ENCODE data around the gene UGT1A3. TPM values are rescaled to one million over a fixed set of nuclear protein-coding genes. Genes with fewer than 3 reads are reported as not detected.

Gene UGT1A3
- total RNA-seq, 1 experiment from 2014 or later = not detected

GRCh38 chr2:233769260-233769659, 40.4 kb downstream of the UGT1A3 start:
- H3K27me3 ChIP-seq = no peaks in the 10 kb centered on the region
- H3K36me3 ChIP-seq = no peaks in the 10 kb centered on the region
- no peak overlapping the region for H3K4me3 ChIP-seq
- DNase-seq = no peak
- H3K9me3 ChIP-seq = no peaks in the 10 kb centered on the region

DNA sequence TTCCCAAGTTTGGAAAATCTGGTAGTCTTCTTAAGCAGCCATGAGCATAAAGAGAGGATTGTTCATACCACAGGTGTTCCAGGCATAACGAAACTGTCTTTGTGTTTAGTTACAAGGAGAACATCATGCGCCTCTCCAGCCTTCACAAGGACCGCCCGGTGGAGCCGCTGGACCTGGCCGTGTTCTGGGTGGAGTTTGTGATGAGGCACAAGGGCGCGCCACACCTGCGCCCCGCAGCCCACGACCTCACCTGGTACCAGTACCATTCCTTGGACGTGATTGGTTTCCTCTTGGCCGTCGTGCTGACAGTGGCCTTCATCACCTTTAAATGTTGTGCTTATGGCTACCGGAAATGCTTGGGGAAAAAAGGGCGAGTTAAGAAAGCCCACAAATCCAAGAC, 43.3 kb downstream of the UGT1A3 start:
- no peak for DNase-seq

GRCh38 chr2:233772583-233772982, 43.7 kb downstream of the UGT1A3 start:
- H3K4me3 ChIP-seq = no peak overlapping the region
- peaks cover 3% of the 10 kb centered on the region; the same call in 1 of the 2 replicates for H3K9me3 ChIP-seq
- DNase-seq = no peak
- no peaks in the 10 kb centered on the region for H3K36me3 ChIP-seq
- no peaks in the 10 kb centered on the region for H3K27me3 ChIP-seq

More for the DNA sequence above, 43.3 kb downstream of the UGT1A3 start:
- Histone ChIP-seq H3K4me3 (no peak overlapping the region), H3K36me3 (no peaks in the 10 kb centered on the region), H3K9me3 (peaks cover 3% of the 10 kb centered on the region; the same call in 1 of the 2 replicates), H3K27me3 (no peaks in the 10 kb centered on the region)

DNA sequence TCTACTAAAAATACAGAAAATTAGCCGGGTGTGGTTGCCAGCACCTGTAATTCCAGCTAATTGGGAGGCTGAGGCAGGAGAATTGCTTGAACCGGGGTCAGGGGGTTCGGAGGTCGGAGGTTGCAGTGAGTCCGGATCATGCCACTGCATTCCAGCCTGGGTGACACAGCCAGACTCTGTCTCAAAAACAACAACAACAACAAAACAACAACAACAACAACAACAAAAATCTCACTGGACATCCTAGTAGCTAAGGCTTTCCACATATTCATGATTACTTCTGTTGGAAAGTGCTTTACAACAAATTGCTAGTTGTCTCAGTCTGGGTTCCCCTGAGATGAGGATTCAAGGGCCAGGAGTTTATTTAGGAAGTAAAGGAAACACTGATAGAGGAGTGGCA, 45.0 kb downstream of the UGT1A3 start:
- H3K9me3 ChIP-seq = peaks cover 3% of the 10 kb centered on the region; the same call in 1 of the 2 replicates
- H3K27me3 ChIP-seq = no peaks in the 10 kb centered on the region
- DNase-seq = no peak
- no peaks in the 10 kb centered on the region for H3K36me3 ChIP-seq
- no peak overlapping the region for H3K4me3 ChIP-seq

DNA sequence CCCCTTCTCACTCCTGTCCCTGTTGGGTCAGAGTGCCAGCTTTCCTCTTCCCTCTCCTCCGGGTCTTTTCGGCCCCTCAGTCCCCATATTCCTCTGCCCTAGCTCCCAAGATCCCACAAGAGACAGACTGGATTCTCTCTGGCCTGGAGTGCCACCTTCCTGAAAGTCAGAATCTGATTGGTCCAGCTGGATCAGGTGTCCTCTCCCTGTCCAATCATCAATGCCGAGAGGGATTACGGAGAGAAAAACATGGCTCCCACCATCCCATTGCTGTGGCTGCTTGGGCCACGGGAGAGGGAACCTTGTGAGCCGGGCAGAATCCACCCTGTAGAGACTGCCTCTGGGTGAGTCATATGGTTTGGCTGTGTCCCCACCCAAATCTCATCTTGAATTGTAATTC, 46.6 kb downstream of the UGT1A3 start:
- Histone ChIP-seq H3K36me3 (no peaks in the 10 kb centered on the region), H3K27me3 (no peaks in the 10 kb centered on the region), H3K4me3 (no peak overlapping the region), H3K9me3 (peaks cover 3% of the 10 kb centered on the region; the same call in 1 of the 2 replicates)
- DNase-seq = no peak

DNA sequence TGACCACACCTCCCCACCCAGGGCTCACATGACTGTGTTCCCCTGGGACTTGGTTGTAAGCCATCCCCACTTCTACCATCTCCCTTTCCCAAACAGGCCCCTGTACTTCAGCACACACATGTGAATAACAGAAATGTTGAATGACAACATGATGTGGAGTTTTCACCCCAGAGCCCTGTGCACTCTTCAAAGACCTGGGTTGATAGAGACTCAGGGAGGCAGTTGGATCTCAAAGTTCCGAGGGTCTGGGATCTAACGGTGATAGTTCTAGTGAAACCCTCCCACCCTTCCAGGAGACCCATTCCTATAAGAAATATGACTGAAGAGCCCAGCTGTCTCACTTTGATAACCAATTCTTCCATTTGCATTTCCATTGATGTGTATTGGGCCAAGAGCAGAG, 49.2 kb downstream of the UGT1A3 start, which contains the start of gene MROH2A:
MROH2A (plus strand) TSS at position 301 of the 400 bp plus-strand sequence. CDS start 1,029 bp downstream, outside the sequence.
- Histone ChIP-seq H3K36me3 (no peaks in the 10 kb centered on the region), H3K9me3 (peaks cover 5% of the 10 kb centered on the region; the same call in 1 of the 2 replicates), H3K27me3 (no peaks in the 10 kb centered on the region), H3K4me3 (no peak within 1 kb of the TSS)
- no peak for DNase-seq

GRCh38 chr2:233779722-233780121, 50.9 kb downstream of the UGT1A3 start:
- no peak for DNase-seq
- H3K9me3 ChIP-seq = peaks cover 5% of the 10 kb centered on the region; the same call in 1 of the 2 replicates
- no peaks in the 10 kb centered on the region for H3K27me3 ChIP-seq
- H3K36me3 ChIP-seq = no peaks in the 10 kb centered on the region
- no peak overlapping the region for H3K4me3 ChIP-seq

DNA sequence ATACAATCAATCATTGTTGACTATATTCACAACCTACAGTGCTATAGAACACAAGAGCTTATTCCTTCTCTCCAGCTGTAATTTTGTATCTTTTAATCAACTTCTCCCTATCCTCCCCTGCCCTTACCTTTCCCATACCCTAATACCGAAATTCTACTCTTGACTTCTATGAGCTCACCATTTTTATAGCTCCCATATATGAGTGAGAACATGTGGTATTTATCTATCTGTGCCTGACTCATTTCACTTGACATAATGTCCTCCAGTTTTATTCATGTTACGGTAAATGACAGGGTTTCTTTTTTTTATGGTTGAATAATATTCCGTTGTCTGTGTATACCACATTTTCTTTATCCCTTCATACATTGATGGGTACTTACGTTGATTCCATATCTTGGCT, 51.9 kb downstream of the UGT1A3 start:
- H3K27me3 ChIP-seq = no peaks in the 10 kb centered on the region
- DNase-seq = no peak
- H3K9me3 ChIP-seq = peaks cover 5% of the 10 kb centered on the region; the same call in 1 of the 2 replicates
- H3K36me3 ChIP-seq = no peaks in the 10 kb centered on the region
- H3K4me3 ChIP-seq = no peak overlapping the region

DNA sequence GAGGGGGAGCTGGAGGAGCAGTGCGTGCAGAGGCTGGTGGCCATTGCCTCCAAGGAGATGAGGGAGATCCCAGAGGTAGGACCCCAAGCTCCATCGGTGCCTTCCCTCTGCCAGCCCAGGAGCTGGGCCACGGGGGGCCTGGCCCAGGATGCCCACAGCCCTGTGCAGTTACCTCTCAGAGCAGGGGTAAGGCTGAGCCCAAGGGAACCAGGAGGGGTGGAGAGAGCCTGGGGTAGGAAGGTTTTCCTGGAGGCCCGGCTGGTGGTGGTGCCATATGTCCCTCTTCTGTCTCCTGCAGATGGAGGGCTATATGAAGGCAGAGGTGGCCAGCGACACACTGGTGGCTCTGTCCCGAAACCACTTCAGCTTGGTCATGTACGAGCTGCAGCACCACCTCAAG, 60.7 kb downstream of the UGT1A3 start:
- no peak for DNase-seq
- Histone ChIP-seq H3K36me3 (no peaks in the 10 kb centered on the region), H3K4me3 (no peak overlapping the region)

DNA sequence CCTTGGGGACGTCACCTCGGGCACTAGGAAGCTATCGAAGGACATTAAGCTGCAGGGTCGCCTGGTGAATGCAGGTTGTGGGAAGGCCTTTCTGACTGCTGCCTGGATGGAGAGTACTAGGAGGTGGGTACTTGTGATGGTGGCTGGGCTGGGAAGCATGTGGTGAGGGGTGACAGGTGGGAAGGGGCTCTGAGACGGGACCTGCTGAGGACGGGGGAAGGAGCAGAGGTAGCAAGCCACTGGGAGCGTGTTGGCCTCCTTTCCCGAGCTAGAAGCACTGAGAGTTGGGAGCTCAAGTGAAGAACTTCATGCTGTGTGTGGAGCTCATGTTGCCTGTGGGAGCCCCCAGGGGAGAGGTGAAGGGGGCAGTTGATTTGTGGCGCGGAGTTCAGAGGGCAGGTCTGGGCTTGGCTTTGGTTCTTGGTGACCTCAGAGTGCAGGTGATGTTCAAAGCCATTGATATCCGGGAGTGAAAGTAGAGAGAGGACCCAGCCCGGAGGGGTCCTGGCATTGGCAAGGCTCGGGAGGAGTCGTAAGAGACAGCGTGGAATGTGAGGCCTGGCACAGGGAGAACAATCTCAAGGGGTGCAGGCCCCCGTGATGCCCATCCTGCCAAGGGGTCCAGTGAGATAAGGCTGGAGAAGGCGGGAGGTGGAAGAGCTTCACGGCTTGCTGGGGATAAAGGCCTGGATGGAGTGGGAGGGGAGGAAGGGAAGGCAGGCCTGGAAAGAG, 62.5 kb downstream of the UGT1A3 start:
- no peaks in the 10 kb centered on the region for H3K27me3 ChIP-seq
- no peak for DNase-seq
- no peaks in the 10 kb centered on the region for H3K9me3 ChIP-seq
- H3K4me3 ChIP-seq = no peak overlapping the region
- no peaks in the 10 kb centered on the region for H3K36me3 ChIP-seq

More for the DNA sequence above, 60.7 kb downstream of the UGT1A3 start:
- no peaks in the 10 kb centered on the region for H3K27me3 ChIP-seq
- no peaks in the 10 kb centered on the region for H3K9me3 ChIP-seq

- Histone ChIP-seq H3K4me3 (no peak overlapping the region), H3K27me3 (no peaks in the 10 kb centered on the region), H3K36me3 (no peaks in the 10 kb centered on the region), H3K9me3 (no peaks in the 10 kb centered on the region)
- no peak for DNase-seq
Observed at GRCh38 chr2:233791883-233792329, 63.1 kb downstream of the UGT1A3 start.

DNA sequence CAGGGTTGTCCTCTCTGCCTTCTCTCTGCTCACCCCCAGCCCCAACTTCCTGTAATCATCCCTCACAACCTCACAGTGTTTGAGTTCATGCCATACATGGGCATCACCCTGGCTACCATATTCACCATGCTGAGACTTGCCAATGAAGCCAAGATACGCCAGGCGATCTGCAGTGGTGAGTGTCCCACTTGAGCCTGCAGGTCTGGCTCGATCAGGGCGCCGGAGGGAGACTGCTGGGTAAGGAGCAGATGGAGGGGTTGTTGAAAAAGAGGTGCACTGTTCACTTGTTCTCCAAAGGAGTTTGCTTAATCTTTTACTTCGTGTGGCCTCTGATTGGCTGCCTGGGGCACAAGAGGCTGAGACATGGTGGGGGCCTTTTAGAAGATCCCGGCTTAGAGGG, 63.9 kb downstream of the UGT1A3 start:
- H3K36me3 ChIP-seq = no peaks in the 10 kb centered on the region
- DNase-seq = no peak
- no peak overlapping the region for H3K4me3 ChIP-seq
- no peaks in the 10 kb centered on the region for H3K9me3 ChIP-seq
- no peaks in the 10 kb centered on the region for H3K27me3 ChIP-seq

DNA sequence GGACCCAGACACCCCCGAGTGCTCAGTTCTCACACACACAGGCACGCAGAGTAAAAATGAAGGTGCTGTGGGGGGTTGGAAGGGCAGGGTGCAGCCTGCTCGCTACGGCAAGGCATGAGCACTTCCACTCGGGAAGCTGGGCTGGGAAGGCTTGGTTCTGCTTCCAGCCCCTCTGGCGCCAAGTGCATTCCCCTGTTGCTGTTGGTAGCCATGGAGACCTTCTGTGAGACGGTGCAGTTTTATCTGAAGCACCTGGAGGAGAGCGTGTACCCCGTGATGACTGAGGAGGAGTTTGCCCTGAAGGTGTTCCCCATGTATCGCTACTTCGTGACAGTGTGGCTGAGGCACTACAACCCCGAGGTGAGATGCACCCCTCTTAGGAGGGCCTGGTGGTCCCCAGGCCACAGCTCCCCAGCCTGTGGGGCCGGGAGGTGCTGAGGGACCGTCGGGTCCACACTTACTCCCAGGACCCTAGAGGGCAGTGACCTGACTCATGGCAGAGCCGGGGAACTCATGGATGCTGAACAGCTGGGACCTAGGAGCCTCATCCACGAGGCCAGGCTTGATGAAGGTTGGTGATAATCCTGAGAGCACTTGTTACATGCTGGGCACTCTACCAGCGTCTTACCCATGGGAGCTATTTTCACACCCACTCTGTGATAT, 64.8 kb downstream of the UGT1A3 start:
- no peaks in the 10 kb centered on the region for H3K36me3 ChIP-seq
- no peak for DNase-seq
- no peaks in the 10 kb centered on the region for H3K9me3 ChIP-seq

DNA sequence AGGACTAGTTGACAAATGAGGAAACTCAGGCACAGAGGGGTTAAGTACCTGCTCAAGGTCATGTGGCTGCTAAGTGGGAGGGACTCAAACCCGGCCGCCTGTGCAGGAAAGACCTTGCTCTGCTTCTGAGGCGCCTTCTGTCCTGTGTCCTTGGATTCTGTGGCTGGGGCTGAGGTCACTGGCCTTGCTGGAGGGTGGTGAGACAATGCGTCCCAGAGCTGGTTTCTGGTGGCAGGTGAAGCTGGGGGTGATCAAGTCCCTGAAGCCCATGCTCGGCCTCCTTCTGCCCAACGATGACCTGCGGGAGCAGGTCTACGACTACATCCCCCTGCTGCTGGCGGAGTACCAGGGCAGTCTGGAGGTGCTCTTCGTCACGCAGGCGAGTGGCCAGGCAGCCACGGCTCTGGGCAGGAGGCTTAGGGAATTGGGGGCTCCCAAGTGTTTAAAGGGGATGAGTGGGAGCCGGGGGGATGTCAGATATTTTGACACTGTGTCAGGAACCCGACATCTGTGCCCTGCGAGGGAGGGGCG, 65.4 kb downstream of the UGT1A3 start:
- no peak overlapping the region for H3K4me3 ChIP-seq
- no peak for DNase-seq
- no peaks in the 10 kb centered on the region for H3K36me3 ChIP-seq
- H3K9me3 ChIP-seq = no peaks in the 10 kb centered on the region
- H3K27me3 ChIP-seq = no peaks in the 10 kb centered on the region

More for the DNA sequence above, 64.8 kb downstream of the UGT1A3 start:
- Histone ChIP-seq H3K4me3 (no peak overlapping the region), H3K27me3 (no peaks in the 10 kb centered on the region)

- no peaks in the 10 kb centered on the region for H3K36me3 ChIP-seq
- DNase-seq = no peak
- H3K27me3 ChIP-seq = no peaks in the 10 kb centered on the region
- no peak overlapping the region for H3K4me3 ChIP-seq
- H3K9me3 ChIP-seq = no peaks in the 10 kb centered on the region
Observed at GRCh38 chr2:233795735-233796171, 66.9 kb downstream of the UGT1A3 start.

- Histone ChIP-seq H3K27me3 (no peaks in the 10 kb centered on the region), H3K36me3 (no peaks in the 10 kb centered on the region)
- no peak for DNase-seq
Observed at GRCh38 chr2:233796254-233796653, 67.4 kb downstream of the UGT1A3 start.

GRCh38 chr2:233798335-233799086, 69.7 kb downstream of the UGT1A3 start:
- Histone ChIP-seq H3K27me3 (no peaks in the 10 kb centered on the region), H3K9me3 (no peaks in the 10 kb centered on the region), H3K4me3 (no peak overlapping the region), H3K36me3 (no peaks in the 10 kb centered on the region)
- no peak for DNase-seq

More at GRCh38 chr2:233796254-233796653, 67.4 kb downstream of the UGT1A3 start:
- Histone ChIP-seq H3K9me3 (no peaks in the 10 kb centered on the region), H3K4me3 (no peak overlapping the region)
